Measurements from ENCODE around the gene IFNA4.
"Not testable (repeated sequence)": the region's sequence is repeated elsewhere in the genome, so short reads cannot be mapped to it uniquely, and the experiment has no call there.

Gene IFNA4

GRCh38 chr9:21172156-21172555, 15.2 kb downstream of the IFNA4 start:
- no peak overlapping the region for H3K9ac ChIP-seq (ENCODE audit: insufficient read length, low read depth)
- no peaks in the 10 kb centered on the region for H3K27me3 ChIP-seq (ENCODE audit: insufficient read depth, insufficient read length)
- TF ChIP-seq SUZ12 (IDR thresholded peaks at IDR 0.05; ENCODE audit: extremely low read depth, insufficient read depth, insufficient read length) (no peak), ZNF274 (IDR thresholded peaks at IDR 0.05; ENCODE audit: low read depth, low read length) (no peak), YY1 (IDR thresholded peaks at IDR 0.05; ENCODE audit: insufficient read depth, insufficient read length) (no peak)
- DNase-seq (ENCODE audit: low read depth, low spot score), result no peak
- H3K4me1 ChIP-seq (ENCODE audit: insufficient read depth, insufficient read length), result no peaks in the 10 kb centered on the region
- no peaks in the 10 kb centered on the region for H3K36me3 ChIP-seq (ENCODE audit: insufficient read depth, insufficient read length, low read length)
- H3K4me3 ChIP-seq (ENCODE audit: insufficient read length, low read depth), result no peak overlapping the region
- no peaks in the 10 kb centered on the region for H3K9me3 ChIP-seq (ENCODE audit: insufficient read depth, low read length)

- Histone ChIP-seq H3K9me3 (ENCODE audit: insufficient read depth, low read length) (no peaks in the 10 kb centered on the region), H3K36me3 (ENCODE audit: insufficient read depth, insufficient read length, low read length) (no peaks in the 10 kb centered on the region), H3K27me3 (ENCODE audit: insufficient read depth, insufficient read length) (no peaks in the 10 kb centered on the region), H3K4me3 (ENCODE audit: insufficient read length, low read depth) (no peak overlapping the region), H3K9ac (ENCODE audit: insufficient read length, low read depth) (no peak overlapping the region), H3K4me1 (ENCODE audit: insufficient read depth, insufficient read length) (no peaks in the 10 kb centered on the region)
- no peak for DNase-seq (ENCODE audit: low read depth, low spot score)
- TF ChIP-seq ZNF274 (IDR thresholded peaks at IDR 0.05; ENCODE audit: low read depth, low read length) (no peak), YY1 (IDR thresholded peaks at IDR 0.05; ENCODE audit: insufficient read depth, insufficient read length) (no peak), SUZ12 (IDR thresholded peaks at IDR 0.05; ENCODE audit: extremely low read depth, insufficient read depth, insufficient read length) (no peak)
Measured at GRCh38 chr9:21171351-21171750, 16.0 kb downstream of the IFNA4 start.

GRCh38 chr9:21166560-21166959, 20.8 kb downstream of the IFNA4 start, which contains the start of gene IFNA21:
Gene IFNA21, minus strand, starts transcription at chr9:21166660. Its CDS starts 48 bp downstream, at chr9:21166612.
- not testable (repeated sequence) for DNase-seq (ENCODE audit: low read depth, low spot score); H3K9me3 ChIP-seq (ENCODE audit: insufficient read depth, low read length); H3K4me3 ChIP-seq (ENCODE audit: insufficient read length, low read depth); H3K4me1 ChIP-seq (ENCODE audit: insufficient read depth, insufficient read length); H3K36me3 ChIP-seq (ENCODE audit: insufficient read depth, insufficient read length, low read length); H3K27me3 ChIP-seq (ENCODE audit: insufficient read depth, insufficient read length); H3K9ac ChIP-seq (ENCODE audit: insufficient read length, low read depth)

GRCh38 chr9:21165516-21165915, 21.9 kb downstream of the IFNA4 start:
- Histone ChIP-seq H3K9me3 (ENCODE audit: insufficient read depth, low read length) (no peaks in the 10 kb centered on the region), H3K9ac (ENCODE audit: insufficient read length, low read depth) (no peak overlapping the region), H3K4me3 (ENCODE audit: insufficient read length, low read depth) (no peak overlapping the region), H3K36me3 (ENCODE audit: insufficient read depth, insufficient read length, low read length) (no peaks in the 10 kb centered on the region), H3K4me1 (ENCODE audit: insufficient read depth, insufficient read length) (no peaks in the 10 kb centered on the region), H3K27me3 (ENCODE audit: insufficient read depth, insufficient read length) (no peaks in the 10 kb centered on the region)
- no peak for DNase-seq (ENCODE audit: low read depth, low spot score)
- TF ChIP-seq SUZ12 (IDR thresholded peaks at IDR 0.05; ENCODE audit: extremely low read depth, insufficient read depth, insufficient read length) (no peak), YY1 (IDR thresholded peaks at IDR 0.05; ENCODE audit: insufficient read depth, insufficient read length) (no peak), ZNF274 (IDR thresholded peaks at IDR 0.05; ENCODE audit: low read depth, low read length) (no peak)

- TF ChIP-seq YY1 (IDR thresholded peaks at IDR 0.05; ENCODE audit: insufficient read depth, insufficient read length), result no peak
- no peak for TF ChIP-seq ZNF274 (IDR thresholded peaks at IDR 0.05; ENCODE audit: low read depth, low read length)
- no peak for TF ChIP-seq SUZ12 (IDR thresholded peaks at IDR 0.05; ENCODE audit: extremely low read depth, insufficient read depth, insufficient read length)
- no peak overlapping the region for H3K9ac ChIP-seq (ENCODE audit: insufficient read length, low read depth)
- no peaks in the 10 kb centered on the region for H3K36me3 ChIP-seq (ENCODE audit: insufficient read depth, insufficient read length, low read length)
- no peaks in the 10 kb centered on the region for H3K9me3 ChIP-seq (ENCODE audit: insufficient read depth, low read length)
- H3K4me3 ChIP-seq (ENCODE audit: insufficient read length, low read depth), result no peak overlapping the region
- H3K4me1 ChIP-seq (ENCODE audit: insufficient read depth, insufficient read length), result no peaks in the 10 kb centered on the region
- DNase-seq (ENCODE audit: low read depth, low spot score), result no peak
- H3K27me3 ChIP-seq (ENCODE audit: insufficient read depth, insufficient read length), result no peaks in the 10 kb centered on the region
Measured at GRCh38 chr9:21160178-21160577, 27.2 kb downstream of the IFNA4 start.

GRCh38 chr9:21155501-21155900, 31.9 kb downstream of the IFNA4 start:
- H3K4me3 ChIP-seq (ENCODE audit: insufficient read length, low read depth), result no peak overlapping the region
- H3K27me3 ChIP-seq (ENCODE audit: insufficient read depth, insufficient read length), result no peaks in the 10 kb centered on the region
- no peaks in the 10 kb centered on the region for H3K36me3 ChIP-seq (ENCODE audit: insufficient read depth, insufficient read length, low read length)
- TF ChIP-seq ZNF274 (IDR thresholded peaks at IDR 0.05; ENCODE audit: low read depth, low read length), result no peak
- TF ChIP-seq SUZ12 (IDR thresholded peaks at IDR 0.05; ENCODE audit: extremely low read depth, insufficient read depth, insufficient read length), result no peak
- no peak for TF ChIP-seq YY1 (IDR thresholded peaks at IDR 0.05; ENCODE audit: insufficient read depth, insufficient read length)
- no peak overlapping the region for H3K9ac ChIP-seq (ENCODE audit: insufficient read length, low read depth)
- no peak for DNase-seq (ENCODE audit: low read depth, low spot score)
- no peaks in the 10 kb centered on the region for H3K9me3 ChIP-seq (ENCODE audit: insufficient read depth, low read length)
- no peaks in the 10 kb centered on the region for H3K4me1 ChIP-seq (ENCODE audit: insufficient read depth, insufficient read length)

GRCh38 chr9:21154018-21154608, 33.3 kb downstream of the IFNA4 start:
- no peak for TF ChIP-seq SUZ12 (IDR thresholded peaks at IDR 0.05; ENCODE audit: extremely low read depth, insufficient read depth, insufficient read length)
- TF ChIP-seq ZNF274 (IDR thresholded peaks at IDR 0.05; ENCODE audit: low read depth, low read length), result no peak
- TF ChIP-seq YY1 (IDR thresholded peaks at IDR 0.05; ENCODE audit: insufficient read depth, insufficient read length), result no peak
- peak; percentile 22 for DNase-seq (ENCODE audit: low read depth, low spot score)
- Histone ChIP-seq H3K36me3 (ENCODE audit: insufficient read depth, insufficient read length, low read length) (no peaks in the 10 kb centered on the region), H3K9me3 (ENCODE audit: insufficient read depth, low read length) (no peaks in the 10 kb centered on the region; the same call in 1 of the 2 replicates), H3K27me3 (ENCODE audit: insufficient read depth, insufficient read length) (no peaks in the 10 kb centered on the region), H3K4me1 (ENCODE audit: insufficient read depth, insufficient read length) (no peaks in the 10 kb centered on the region), H3K4me3 (ENCODE audit: insufficient read length, low read depth) (no peak overlapping the region), H3K9ac (ENCODE audit: insufficient read length, low read depth) (no peak overlapping the region)
